Hepatic stellate cell (primary cell): ENCODE measurements around the gene RASD2.
A peak's percentile ranks its signal among the peaks of the same experiment; 100 is the strongest.

Experiments
- DNase-seq: peaks from one replicate; pipeline ENCODE4 v3.0.0; 2011; ENCODE audit warnings: low spot score

Gene RASD2

DNA sequence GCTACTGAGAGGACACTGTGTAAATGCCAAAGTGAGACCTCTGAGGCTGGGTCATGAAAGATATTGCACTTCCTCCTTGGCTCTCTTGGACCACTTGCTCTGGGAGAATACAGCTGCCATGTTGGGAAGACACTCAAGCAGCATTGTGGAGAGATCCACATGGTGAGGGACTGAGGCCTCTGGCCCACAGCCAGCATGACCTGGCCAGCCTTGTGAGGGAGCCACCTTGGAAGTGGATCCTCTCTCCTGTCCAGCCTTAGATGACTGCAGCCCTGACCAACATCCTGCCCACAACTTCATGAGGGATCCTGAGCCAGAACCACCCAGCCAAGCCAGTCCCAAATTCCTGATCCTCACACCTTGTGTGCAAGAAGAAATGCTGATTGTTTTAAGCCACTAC, 46.1 kb downstream of the RASD2 start:
- no peak for DNase-seq

GRCh38 chr22:35587447-35587870, 46.8 kb downstream of the RASD2 start:
- no peak for DNase-seq

- no peak for DNase-seq
Measured at GRCh38 chr22:35587896-35588295, 47.3 kb downstream of the RASD2 start.

DNA sequence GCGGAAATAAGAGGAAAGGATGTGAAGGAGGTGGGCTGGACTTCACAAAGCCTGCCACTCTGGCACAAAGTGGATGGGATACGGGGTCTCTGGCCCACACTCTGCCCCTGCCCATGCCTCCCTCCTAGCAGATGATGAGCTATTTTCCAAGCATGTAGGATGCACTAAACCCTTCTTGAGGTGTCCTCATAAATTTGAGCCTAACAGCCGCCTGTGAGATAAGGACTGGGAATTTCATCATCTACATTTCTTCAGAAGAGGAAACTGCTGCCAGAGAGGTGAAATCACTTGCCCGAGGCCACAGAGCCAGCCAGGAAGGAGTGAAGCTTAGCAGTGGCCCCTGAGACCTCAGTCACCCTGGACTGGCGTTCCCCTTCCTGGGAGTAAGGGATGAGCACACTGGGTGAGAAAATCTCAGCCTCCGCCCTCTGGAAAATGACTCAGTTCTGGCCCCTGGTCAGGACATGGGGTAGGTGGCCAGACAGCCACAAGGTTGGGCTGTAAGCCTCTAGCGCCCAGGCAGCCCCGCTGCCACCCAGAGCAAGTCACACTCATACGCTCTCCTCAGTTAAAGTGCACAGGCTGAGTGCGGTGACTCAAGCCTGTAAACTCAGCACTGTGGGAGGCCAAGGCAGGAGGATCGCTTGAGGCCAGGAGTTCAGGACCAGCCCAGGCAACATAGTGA, 48.6 kb downstream of the RASD2 start:
- peak; percentile 46 for DNase-seq

DNA sequence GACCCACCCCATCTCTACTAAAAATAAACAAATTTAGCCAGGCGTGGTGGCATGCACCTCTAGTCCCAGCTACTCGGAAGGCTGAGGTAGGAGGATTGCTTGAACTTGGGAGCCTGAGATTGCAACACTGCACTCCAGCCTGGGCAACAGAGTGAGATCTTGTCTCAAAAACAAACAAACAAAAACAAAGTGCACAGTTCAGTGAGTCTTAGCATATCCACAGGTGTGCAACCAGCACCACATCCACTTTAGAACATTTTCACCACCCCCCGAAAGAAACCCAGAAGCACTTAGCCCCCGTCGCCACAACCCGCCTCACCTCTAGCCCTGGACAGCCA, 49.1 kb downstream of the RASD2 start:
- DNase-seq: no peak

DNA sequence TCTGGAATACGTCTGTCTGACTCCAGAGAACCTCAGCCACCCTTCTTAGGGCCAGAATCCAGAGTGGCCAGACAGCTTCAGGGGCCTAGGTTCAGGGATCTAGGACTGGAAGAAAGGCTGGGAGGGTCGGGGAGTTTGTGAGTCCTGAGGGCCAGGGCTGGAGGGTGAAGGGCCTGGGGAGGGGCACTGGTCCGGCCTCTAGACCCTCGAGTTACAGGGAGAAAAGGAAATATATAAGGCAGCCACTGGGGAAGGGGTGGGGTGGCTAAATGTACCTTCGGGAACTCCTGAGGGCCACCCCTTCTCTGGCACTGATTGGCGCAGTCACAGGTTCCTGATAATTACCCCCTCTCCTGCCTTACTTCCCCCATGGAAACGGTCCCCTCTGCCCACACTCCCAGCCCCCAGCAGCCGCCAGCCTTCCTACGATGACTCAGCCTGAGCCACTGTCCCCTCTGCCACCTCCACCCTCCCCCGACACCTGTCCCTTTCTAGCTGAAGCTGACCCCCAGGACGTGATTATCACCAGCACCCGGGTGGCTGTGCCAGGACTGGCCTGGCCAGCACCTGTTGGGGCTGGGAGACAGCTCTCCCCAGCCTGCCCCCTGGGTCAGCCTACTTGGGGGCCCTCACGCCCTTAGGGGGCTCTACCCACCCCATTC, 50.1 kb downstream of the RASD2 start:
- no peak for DNase-seq

DNA sequence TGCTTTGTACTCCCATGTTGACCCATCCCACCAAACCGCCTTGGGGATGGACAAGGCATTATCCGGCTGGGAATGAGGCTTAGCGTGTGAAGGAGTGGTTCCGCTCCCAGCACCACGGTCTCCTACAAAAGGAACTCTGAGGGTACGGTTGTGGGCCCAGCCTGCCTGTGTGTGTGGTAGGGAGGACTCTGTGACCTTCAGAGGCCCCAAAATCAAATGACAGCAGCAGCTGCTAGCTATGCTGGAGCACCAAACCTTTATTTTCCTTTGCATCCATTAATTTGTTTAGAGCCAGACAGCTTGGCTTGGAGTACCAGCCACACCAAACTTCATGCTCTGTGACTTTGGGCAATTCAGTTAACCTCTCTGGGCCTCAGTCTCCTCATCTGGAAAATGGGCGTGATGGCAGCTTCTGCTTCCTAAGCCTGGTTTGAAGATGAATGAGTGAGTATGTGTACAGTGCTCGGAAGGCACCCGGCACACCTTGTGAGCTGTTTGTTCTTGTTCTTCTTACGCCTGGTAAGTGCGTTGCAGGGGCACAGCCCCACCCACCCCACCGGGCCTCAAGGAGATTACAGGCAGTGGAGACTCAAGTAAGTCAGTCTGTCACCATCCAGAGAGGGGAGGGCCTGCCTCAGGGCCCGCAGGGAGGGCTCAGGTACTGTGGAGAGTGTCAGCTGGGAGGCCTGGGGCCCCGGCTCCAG, 51.2 kb downstream of the RASD2 start:
- DNase-seq: no peak

GRCh38 chr22:35592418-35592967, 51.9 kb downstream of the RASD2 start:
- DNase-seq: no peak

DNA sequence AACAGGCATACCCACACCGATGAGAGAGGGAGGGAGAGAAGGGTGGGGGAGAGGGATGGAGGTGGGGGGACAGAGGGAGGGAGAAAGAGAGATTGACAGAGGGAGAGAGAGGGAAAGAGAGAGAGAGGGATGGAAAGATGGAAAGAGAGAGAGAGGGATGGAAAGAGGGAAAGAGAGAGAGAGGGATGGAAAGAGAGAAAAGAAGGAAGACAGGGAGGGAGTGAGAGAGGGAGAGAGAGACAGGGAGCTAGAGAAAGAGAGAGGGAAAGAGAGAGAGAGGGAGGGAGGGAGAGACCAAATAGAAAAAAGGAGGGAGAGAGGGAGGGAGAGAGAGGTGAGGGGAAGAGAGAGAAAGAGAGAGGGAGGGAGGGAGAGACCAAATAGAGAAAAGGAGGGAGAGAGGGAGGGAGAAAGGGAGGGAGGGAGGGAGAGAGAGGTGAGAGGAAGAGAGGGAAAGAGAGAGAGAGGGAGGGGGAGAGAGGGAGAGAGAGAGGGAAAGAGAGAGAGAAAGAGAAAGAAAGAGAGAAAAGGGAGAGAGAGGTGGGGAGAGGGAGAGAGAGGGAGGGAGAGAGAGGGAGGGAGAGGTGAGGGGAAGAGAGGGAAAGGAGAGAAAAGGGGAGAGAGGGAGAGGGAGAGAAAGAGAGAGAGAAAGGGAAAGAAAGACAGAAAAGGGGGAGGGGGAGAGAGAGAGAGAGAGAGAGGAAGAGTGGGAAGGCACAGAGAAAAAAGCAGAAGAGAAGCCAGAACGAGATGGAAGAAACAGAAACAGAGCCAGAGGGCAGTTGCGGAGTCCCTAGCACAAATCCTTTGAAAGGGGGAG, 52.6 kb downstream of the RASD2 start:
- DNase-seq: no peak

GRCh38 chr22:35593891-35594470, 53.4 kb downstream of the RASD2 start:
- no peak for DNase-seq

- DNase-seq: no peak
Measured at GRCh38 chr22:35594686-35595085, 54.1 kb downstream of the RASD2 start.

DNA sequence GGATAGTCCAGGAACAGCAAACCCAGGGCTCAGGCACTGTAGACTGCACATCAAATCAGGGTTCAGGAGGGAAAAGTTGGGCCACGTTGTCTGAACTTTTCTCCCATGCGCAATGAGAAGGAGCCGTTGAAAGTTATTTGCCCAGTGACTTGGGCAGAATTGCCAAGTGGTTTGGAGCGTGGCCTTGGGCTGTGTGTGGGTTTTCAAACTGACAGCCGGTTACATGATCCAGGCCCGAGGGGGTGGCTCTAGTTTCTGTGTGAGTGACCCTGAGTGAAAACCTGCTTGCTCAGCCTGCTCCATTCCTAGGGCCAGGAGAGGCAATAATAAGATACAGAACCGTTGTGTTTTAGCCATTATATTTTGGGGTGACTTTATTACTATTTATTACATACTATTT, 56.2 kb downstream of the RASD2 start:
- DNase-seq: no peak

- no peak for DNase-seq
Measured at GRCh38 chr22:35597692-35598395, 57.2 kb downstream of the RASD2 start.

DNA sequence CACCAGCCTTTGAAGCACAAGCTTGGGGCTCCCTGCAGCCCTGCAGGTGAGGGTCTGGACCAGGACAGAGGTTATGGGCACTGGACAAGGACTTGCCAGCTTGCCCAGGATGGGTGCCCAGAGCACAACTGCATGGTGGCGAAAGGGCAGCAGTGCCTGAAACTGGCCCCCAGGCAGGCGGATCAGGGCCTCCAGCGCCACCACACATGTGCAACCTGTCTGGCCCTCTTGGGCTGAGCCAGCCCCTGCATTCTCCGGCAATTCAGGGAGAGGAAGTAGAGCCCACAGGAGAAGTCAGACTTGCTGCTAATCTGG, 57.7 kb downstream of the RASD2 start:
- DNase-seq: no peak

GRCh38 chr22:35599364-35599763, 58.7 kb downstream of the RASD2 start:
- DNase-seq: no peak

GRCh38 chr22:35600476-35600875, 59.8 kb downstream of the RASD2 start:
- no peak for DNase-seq

DNA sequence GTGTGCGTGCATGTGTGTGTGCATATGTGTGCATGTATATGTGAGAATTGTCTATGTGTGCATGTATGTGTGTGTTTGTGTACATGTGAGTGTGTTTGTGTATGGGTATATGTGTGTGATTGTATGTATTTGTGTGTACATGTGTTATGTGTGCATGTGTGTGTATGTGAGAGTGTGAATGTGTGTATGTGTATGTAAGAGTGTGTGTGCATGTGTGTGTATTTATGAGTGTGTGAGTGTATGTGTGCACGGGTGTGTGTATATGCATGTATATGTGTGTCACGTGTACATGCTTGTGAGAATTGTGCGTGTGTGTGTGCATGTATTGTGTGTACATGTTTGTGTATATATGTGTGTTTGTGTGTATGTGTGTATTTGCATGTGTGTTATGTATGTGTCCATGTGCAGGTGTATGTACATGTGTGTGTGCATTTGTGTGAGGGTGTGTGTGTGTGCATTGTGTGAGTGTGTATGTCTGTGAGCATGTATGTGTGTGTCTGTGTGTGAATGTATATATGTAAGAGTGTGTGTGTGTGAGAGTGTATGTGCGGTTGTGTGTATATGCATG, 60.5 kb downstream of the RASD2 start:
- DNase-seq: no peak

GRCh38 chr22:35601743-35602615, 61.3 kb downstream of the RASD2 start:
- no peak for DNase-seq
